K562 (cell line): Measurements from ENCODE around the gene GTPBP6. TPM values are rescaled to one million over a fixed set of nuclear protein-coding genes. Genes with fewer than 3 reads are reported as not detected.

Experiments used
- ARID4B ChIP-seq: sonication (generic); formaldehyde crosslinking; IDR thresholded peaks from 2 replicates; pipeline ENCODE4 v1.8.0; 2022; ENCODE audit warnings: mild to moderate bottlenecking, missing genetic modification reagents
- CXXC5 ChIP-seq: fragments of 250-450 bp; sonication (Bioruptor Pico); IDR thresholded peaks from 2 replicates; pipeline ENCODE4 v1.8.0; 2022; ENCODE audit warnings: inconsistent platforms, mild to moderate bottlenecking, moderate library complexity
- DDX20 ChIP-seq: fragments of 450-650 bp; IDR thresholded peaks from 2 replicates; pipeline ENCODE4 v1.6.1; 2016; ENCODE audit warnings: missing genetic modification characterization, low read depth, mild to moderate bottlenecking, missing compliant biosample characterization, moderate library complexity
- E2F3 ChIP-seq: fragments of 250-450 bp; sonication (Bioruptor Pico); IDR thresholded peaks from 2 replicates; pipeline ENCODE4 v1.4.0; 2020; ENCODE audit warnings: mild to moderate bottlenecking
- IFI16 ChIP-seq: fragments of 250-450 bp; sonication (Bioruptor Pico); IDR thresholded peaks from 2 replicates; pipeline ENCODE4 v2.1.2; 2022; ENCODE audit warnings: mild to moderate bottlenecking, inconsistent platforms
- PHF8 ChIP-seq: fragments of 200-600 bp; sonication (generic); IDR thresholded peaks from 2 replicates; pipeline ENCODE4 v1.6.1; 2012; ENCODE audit warnings: mixed run types, mild to moderate bottlenecking, inconsistent platforms, low read length, moderate library complexity, borderline replicate concordance
- SP1 ChIP-seq: sonication (generic); formaldehyde crosslinking; IDR thresholded peaks from 2 replicates; pipeline ENCODE4 v1.8.1; 2022; ENCODE audit warnings: mild to moderate bottlenecking, missing genetic modification reagents
- ZBTB33 ChIP-seq: sonication (generic); formaldehyde crosslinking; IDR thresholded peaks from 2 replicates; pipeline ENCODE4 v1.8.1; 2023; ENCODE audit warnings: mild to moderate bottlenecking, missing genetic modification reagents
- ZBTB9 ChIP-seq: fragments of 450-650 bp; formaldehyde crosslinking; IDR thresholded peaks from 2 replicates; pipeline ENCODE4 v1.4.0; 2020; ENCODE audit warnings: mild to moderate bottlenecking, moderate library complexity
- ZC3H4 ChIP-seq: sonication (generic); formaldehyde crosslinking; IDR thresholded peaks from 2 replicates; pipeline ENCODE4 v1.9.0; 2021; ENCODE audit warnings: missing genetic modification reagents, borderline replicate concordance
- ZNF143 ChIP-seq: sonication (generic); formaldehyde crosslinking; IDR thresholded peaks from 2 replicates; pipeline ENCODE4 v1.9.0; 2022; ENCODE audit warnings: mild to moderate bottlenecking, missing genetic modification reagents
- polyA plus RNA-seq, 8 experiments: library from polyadenylated mRNA; depleted of rRNA in 4 of 8; stranded (reverse) in 5 of 8; unstranded in 3 of 8; fragments of >200 nt; fragmentation: Nextera tagmentation in 2 of 8; fragmentation: Illumina TruSeq in 1 of 8; extraction: Ambion mirVana in 2 of 8; extraction: Trizol in 1 of 8; gene quantifications; 2 replicates each; pipeline versions ENCODE4 v1.2.1 to v1.2.3, GENCODE V29; 2011 to 2014; ENCODE audit warnings: inconsistent platforms in 1 of 8, missing spikeins in 1 of 8
- total RNA-seq, 7 experiments: library from RNA; depleted of rRNA in 6 of 7; stranded (reverse); fragments of >200 nt in 6 of 7; fragmentation: Illumina TruSeq in 2 of 7; extraction: Trizol in 2 of 7; gene quantifications; 2 replicates each; pipeline versions ENCODE4 v1.2.1 to v1.2.3, GENCODE V29; 2011 to 2021; ENCODE audit warnings: low replicate concordance in 1 of 7
- TF ChIP-seq, protein P1 (sequence below): sonication (generic); formaldehyde crosslinking; IDR thresholded peaks from 2 replicates; pipeline ENCODE4 v1.8.0; 2022; ENCODE audit warnings: mild to moderate bottlenecking, missing genetic modification reagents

GTPBP6 gene
- total and polyA plus RNA-seq, 9 of the 15 experiments (the other 6 are each of a cell fraction or from before 2014, with no cell fraction given): 0.24 to 35.2 (median 8.0) TPM

- TF ChIP-seq ZBTB33 (CRISPR knock-in tag) (no peak), E2F3 (CRISPR knock-in tag) (no peak), IFI16 (CRISPR knock-in tag) (no peak), DDX20 (tag) (no peak), PHF8 (peak; percentile 59; the same call in 1 of the 2 replicates), ZC3H4 (CRISPR knock-in tag) (no peak), ZBTB9 (no peak; the same call in 1 of the 2 replicates), ARID4B (CRISPR knock-in tag) (no peak), ZNF143 (CRISPR knock-in tag) (no peak), CXXC5 (CRISPR knock-in tag) (no peak), SP1 (CRISPR knock-in tag) (no peak; the same call in 1 of the 2 replicates)
- TF ChIP-seq, protein P1, sequence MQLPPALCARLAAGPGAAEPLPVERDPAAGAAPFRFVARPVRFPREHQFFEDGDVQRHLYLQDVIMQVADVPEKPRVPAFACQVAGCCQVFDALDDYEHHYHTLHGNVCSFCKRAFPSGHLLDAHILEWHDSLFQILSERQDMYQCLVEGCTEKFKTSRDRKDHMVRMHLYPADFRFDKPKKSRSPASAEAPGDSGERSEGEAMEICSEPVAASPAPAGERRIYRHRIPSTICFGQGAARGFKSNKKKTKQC (CRISPR knock-in tag): no peak
These were observed 393 bp downstream of the GTPBP6 start (continued) for GRCh38 chrX:318068-318738.
